Measurements from ENCODE around the gene CDC37.
"Not testable (repeated sequence)": the region's sequence is repeated elsewhere in the genome, so short reads cannot be mapped to it uniquely, and the experiment has no call there.

The CDC37 gene

DNA sequence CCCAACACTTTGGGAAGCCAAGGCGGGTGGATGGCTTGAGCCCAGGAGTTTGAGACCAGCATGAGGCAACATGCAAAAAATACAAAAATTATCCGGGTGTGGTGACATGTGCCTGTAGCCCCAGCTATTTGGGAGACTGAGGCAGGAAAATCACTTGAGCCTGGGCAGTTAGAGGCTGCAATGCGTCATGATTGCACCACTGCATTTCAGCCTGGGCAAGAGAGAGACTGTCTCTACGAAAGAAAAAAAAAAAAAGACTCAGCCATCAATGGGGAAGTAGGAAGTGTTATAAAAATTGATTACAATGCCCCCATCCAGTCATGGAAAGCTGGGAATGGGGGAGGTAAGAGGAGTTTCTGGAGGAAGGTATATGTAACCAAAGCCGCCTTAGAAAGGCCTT lies 28.4 kb downstream of the CDC37 start:
- in situ Hi-C loops (cut with HindIII; ENCODE audit: low pct_unique_long_range_greater_than_20kb, low sequenced_read_pairs) = no loop called here
- TF ChIP-seq JUND (IDR thresholded peaks at IDR 0.05; ENCODE audit: low read depth) = no peak
- no peak for DNase-seq (ENCODE audit: low read depth in 1 of 2, low spot score in 1 of 2)

DNA sequence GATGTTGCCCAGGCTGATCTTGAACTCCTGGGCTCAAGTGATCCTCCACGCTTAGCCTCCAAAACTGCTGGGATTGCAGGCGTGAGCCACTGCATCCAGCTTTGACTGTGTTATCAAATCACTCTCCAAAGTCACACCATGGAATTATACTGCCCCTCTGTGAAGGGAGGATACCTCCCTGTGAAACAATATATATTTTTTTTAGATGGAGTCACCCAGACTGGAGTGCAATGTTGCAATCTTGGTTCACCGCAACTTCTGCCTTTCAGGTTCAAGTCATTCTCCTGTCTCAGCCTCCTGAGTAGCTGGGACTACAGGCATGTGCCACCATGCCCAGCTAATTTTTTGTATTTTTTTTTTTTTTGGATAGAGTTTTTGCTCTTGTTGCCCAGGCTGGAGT lies 30.7 kb downstream of the CDC37 start:
- no peak for DNase-seq (ENCODE audit: low read depth in 1 of 2, low spot score in 1 of 2)
- in situ Hi-C loops (cut with HindIII; ENCODE audit: low pct_unique_long_range_greater_than_20kb, low sequenced_read_pairs) = no loop called here
- TF ChIP-seq JUND (IDR thresholded peaks at IDR 0.05; ENCODE audit: low read depth) = no peak

DNA sequence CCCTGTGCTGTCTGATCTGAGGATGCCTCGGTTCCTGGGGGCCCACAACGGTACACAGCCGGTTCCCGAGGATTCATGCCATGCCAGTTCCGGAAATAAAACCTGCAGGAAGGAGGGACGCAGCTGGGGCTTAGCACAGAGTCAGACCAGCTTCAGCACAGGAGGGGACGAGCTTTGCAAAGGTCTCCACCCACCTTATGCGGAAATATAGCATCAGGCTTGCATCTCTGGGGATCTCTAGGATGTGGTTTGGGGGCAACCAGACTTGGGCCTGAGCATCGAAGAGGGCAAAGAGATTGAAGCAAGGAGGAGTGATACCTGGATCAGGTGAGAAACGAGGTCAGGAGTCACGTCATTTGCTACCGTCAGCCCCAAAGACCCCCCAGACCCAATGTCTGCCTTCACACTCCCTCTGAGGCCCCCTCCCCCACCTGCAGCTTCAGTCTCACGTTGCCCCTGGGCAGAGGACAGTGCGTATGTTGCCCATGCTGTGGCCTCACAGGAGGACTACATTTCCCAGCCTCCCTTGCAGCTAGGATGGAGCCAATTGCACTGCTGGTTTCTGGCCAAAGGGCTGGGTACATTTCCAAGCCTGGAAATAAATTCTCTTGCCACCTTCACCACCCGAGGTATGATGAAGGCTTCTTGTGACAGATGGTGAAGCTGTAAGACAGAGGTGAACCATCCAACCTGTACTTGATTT lies 35.1 kb downstream of the CDC37 start:
- no peak for TF ChIP-seq JUND (IDR thresholded peaks at IDR 0.05; ENCODE audit: low read depth)
- no peak for DNase-seq (ENCODE audit: low read depth in 1 of 2, low spot score in 1 of 2)
- in situ Hi-C loops (cut with HindIII; ENCODE audit: low pct_unique_long_range_greater_than_20kb, low sequenced_read_pairs) = no loop called here

DNA sequence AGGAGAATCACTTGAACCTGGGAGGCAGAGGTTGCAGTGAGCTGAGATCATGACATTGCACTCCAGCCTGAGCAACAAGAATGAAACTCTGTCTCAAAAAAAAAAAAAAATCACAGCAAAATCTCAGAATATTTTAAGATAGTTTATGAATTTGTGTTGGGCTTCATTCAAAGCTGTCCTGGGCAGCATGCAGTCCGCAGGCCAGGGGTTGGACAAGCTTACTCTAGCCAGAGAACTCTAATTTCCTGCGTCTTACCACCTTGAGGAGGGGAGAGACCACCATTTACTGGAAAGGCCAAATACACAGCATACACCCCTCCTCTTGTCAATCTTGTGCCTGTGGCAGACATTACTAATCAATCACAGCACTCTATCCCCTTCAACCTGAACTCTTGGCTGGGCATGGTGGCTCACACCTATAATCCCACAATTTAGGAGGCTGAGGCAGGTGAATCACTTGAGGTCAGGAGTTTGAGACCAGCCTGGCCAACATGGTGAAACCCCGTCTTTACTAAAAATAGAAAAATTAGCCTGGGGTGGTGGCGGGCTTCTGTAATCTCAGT lies 36.3 kb downstream of the CDC37 start:
- in situ Hi-C loops (cut with HindIII; ENCODE audit: low pct_unique_long_range_greater_than_20kb, low sequenced_read_pairs); DNase-seq (ENCODE audit: low read depth in 1 of 2, low spot score in 1 of 2): not testable (repeated sequence)

DNA sequence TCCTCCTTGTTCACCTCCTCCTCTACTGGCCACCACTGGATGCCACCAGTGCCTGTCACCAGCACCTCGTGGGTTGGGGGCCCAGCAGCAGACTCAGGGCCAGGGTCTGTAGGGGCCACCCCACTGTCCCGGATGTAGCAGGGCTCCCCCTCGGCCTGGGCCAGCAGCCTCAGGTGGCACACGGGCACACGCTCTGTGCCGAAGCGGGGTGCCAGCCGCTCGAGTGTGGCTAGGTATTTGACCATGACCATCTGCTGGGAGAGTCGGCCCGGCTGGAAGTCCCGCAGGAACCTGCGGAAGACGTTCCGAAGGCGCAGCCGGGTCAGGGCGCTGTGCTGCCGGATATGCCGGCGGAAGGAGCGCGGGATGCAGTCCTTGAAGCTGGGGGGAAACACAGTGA lies 37.8 kb downstream of the CDC37 start:
- DNase-seq (ENCODE audit: low read depth in 1 of 2, low spot score in 1 of 2) = no peak
- TF ChIP-seq JUND (IDR thresholded peaks at IDR 0.05; ENCODE audit: low read depth) = no peak
- in situ Hi-C loops (cut with HindIII; ENCODE audit: low pct_unique_long_range_greater_than_20kb, low sequenced_read_pairs) = no loop called here

DNA sequence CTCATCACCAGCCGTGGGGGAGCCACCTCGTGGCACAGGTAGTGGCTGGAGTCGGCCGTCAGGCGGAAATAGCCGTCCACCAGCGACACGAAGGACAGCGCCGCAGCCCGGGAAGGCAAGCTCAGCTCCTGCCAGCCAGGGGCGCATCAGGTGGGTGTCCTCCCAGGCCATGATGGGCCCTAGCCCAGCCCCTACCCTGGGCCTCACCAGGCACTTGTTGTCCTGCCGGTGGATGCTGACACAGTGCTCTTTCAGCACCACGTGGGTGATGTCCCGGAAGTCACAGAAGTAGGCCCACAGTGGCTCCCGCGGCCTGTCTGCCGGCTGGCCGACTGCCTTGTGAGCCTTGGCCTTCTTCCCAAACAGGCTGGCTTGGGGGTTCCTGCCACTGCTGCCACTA lies 38.7 kb downstream of the CDC37 start:
- TF ChIP-seq JUND (IDR thresholded peaks at IDR 0.05; ENCODE audit: low read depth) = no peak
- no peak for DNase-seq (ENCODE audit: low read depth in 1 of 2, low spot score in 1 of 2)
- in situ Hi-C loops (cut with HindIII; ENCODE audit: low pct_unique_long_range_greater_than_20kb, low sequenced_read_pairs) = no loop called here

DNA sequence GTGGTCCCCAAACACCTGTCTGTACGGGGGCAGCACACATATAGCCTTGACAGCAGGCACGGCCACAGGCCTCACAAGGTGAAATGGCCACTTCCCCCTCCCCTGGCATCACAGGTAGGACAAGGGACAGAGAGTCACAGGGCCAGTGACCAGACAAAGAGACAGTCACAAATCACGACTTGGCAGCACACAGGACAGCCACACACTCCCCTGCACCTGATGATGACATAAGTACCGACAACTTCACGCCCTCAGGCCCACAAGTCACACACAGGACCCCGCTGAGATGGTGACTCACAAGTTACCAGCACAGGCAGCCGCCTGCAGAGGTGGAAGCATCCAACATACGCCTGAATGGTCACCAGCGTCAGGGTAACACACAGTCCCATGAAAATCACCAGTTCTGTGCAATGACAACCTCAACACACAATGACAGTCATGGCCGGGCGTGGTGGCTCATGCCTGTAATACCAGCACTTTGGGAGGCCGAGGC lies 39.5 kb downstream of the CDC37 start:
- in situ Hi-C loops (cut with HindIII; ENCODE audit: low pct_unique_long_range_greater_than_20kb, low sequenced_read_pairs) = no loop called here
- no peak for DNase-seq (ENCODE audit: low read depth in 1 of 2, low spot score in 1 of 2)
- TF ChIP-seq JUND (IDR thresholded peaks at IDR 0.05; ENCODE audit: low read depth) = no peak

DNA sequence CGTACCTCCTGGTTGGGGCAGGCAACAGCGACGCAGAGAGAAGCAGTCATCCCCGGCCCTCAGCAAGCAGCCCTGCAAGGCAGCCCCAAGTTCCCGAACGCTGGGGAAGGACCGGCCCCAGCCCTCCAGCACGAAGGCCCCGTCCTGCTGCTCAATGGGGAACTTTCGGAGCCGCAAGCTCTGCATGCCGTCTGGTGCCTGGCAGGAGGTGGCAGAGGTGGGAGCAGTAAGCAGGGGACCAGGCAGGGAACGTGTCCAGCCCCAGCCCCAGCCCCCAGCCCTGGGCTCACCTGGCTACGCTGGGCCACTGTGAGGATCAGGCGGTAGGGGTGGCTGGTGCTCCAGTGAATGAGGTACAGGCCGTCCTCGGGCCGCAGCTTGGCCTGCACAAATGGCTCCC lies 41.1 kb downstream of the CDC37 start:
- DNase-seq (ENCODE audit: low read depth in 1 of 2, low spot score in 1 of 2) = no peak
- in situ Hi-C loops (cut with HindIII; ENCODE audit: low pct_unique_long_range_greater_than_20kb, low sequenced_read_pairs) = no loop called here
- no peak for TF ChIP-seq JUND (IDR thresholded peaks at IDR 0.05; ENCODE audit: low read depth)

DNA sequence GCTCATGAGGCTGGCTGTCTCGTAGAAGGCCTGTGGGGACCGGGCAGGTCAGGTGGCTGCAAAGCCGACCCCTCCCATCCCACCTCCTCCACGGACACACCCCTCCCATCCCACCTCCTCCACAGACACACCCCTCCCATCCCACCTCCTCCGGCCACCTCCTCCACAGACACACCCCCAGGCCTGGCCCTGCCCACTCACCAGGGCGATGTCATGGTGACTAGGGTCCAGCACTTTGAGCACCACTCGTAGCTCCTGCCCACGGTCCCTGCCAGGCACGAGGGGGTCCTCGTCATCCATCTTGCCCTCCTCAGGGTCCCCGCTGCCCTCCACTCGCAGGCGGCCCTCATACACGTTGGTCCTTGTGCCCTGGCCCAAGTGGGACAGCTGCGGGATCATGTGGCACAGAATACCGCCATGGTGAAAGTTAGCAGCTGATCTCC lies 41.8 kb downstream of the CDC37 start:
- TF ChIP-seq JUND (IDR thresholded peaks at IDR 0.05; ENCODE audit: low read depth) = no peak
- in situ Hi-C loops (cut with HindIII; ENCODE audit: low pct_unique_long_range_greater_than_20kb, low sequenced_read_pairs) = no loop called here
- no peak for DNase-seq (ENCODE audit: low read depth in 1 of 2, low spot score in 1 of 2)

DNA sequence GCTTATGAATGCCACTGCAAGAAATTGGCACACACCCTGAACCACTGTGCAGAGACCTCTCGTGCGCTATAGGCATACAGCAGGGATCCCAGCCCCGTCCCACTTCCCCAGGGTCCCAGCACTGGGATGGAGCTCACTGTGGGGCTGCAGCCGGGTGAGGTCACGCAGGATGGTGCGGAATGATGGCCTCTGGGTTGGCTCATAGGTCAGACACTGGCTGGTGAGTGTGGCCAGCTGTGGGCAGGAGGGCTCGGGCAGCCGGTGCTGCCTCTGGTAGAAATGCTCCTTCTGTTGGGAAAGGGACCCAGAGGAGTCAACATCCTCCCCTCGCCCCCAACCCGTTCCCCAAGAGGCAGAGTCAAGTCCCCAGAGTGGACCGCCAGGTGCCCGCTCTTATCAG lies 46.9 kb downstream of the CDC37 start:
- in situ Hi-C loops (cut with HindIII; ENCODE audit: low pct_unique_long_range_greater_than_20kb, low sequenced_read_pairs) = no loop called here
- TF ChIP-seq JUND (IDR thresholded peaks at IDR 0.05; ENCODE audit: low read depth) = no peak
- DNase-seq (ENCODE audit: low read depth in 1 of 2, low spot score in 1 of 2) = no peak

DNA sequence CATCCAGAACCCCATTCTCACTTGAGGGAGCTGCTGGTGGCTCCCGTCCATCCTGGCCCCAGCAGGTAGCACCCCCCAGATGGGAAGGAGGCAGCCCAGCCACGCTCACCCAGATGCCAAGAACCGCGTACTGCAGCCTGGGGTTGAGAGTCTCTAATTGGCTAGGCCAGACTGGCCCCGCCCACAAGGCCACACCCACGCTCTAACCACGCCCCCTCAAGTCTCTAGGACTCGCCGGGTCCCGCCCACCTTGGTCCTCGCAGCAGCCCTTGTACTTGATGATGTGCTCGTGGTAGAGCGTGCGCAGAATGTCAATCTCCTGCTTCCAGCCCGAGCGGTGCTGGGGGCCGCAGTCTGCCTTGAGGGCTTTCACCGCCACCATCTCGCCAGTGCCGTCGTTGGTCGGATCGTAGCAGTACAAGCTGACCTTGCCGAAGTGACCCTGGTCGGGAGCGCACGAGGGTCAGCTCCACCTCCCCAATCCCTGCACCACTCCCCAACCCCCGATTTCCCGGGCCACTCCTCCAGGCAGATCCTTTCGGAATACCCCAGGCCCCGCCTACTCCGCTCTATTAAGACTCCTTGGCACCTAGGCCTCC lies 49.5 kb downstream of the CDC37 start:
- in situ Hi-C loops (cut with HindIII; ENCODE audit: low pct_unique_long_range_greater_than_20kb, low sequenced_read_pairs) = no loop called here
- peak in 1 of 2 experiments; percentile 72 for DNase-seq (ENCODE audit: low read depth in 1 of 2, low spot score in 1 of 2)
- no peak for TF ChIP-seq JUND (IDR thresholded peaks at IDR 0.05; ENCODE audit: low read depth)

DNA sequence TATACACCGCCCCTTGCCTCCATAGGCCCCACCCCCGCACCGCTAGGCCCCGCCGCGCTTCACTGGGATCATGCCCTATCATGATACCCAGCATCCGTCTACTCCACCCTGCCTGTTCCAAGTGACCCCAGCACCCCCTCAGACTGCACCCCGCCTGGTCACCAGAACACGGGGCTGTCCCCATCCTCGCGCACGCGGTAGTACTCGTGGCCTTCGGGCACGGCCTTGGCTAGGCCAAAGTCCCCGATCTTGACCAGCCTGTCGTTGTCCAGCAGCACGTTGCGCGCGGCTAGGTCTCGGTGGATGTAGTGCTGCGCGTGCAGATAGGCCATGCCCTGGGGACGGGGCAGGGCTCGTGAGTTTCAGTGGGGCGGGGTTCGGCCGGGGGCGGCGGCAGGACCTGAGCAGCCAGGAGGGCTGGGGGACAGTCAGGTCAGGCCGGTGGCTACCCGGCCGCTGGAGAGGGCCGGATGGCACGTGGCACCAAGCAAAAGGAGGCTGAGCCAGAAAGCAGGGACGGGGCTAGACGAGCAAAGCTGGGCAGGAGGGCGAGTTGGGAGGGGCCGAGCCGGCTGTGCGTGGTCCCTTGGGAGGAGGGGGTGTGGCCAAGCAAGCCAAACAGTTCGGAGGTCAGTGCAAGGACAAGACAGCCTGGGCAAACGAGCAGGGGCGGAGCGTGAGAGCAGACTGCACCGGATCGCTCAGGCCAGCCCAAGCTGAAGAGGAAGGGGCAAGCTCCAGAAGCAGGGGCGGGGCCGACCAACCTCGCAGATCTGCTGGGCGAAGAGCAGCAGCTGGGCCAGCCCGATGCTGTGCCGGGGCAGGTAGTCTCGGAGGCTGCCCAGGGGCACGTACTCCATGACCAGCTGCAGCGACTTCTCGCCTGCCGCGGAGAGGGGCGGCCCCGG lies 50.3 kb downstream of the CDC37 start:
- DNase-seq (ENCODE audit: low read depth in 1 of 2, low spot score in 1 of 2) = no peak
- in situ Hi-C loops (cut with HindIII; ENCODE audit: low pct_unique_long_range_greater_than_20kb, low sequenced_read_pairs) = no loop called here
- no peak for TF ChIP-seq JUND (IDR thresholded peaks at IDR 0.05; ENCODE audit: low read depth)
